ENCODE data around the gene AMY2A.

DNA sequence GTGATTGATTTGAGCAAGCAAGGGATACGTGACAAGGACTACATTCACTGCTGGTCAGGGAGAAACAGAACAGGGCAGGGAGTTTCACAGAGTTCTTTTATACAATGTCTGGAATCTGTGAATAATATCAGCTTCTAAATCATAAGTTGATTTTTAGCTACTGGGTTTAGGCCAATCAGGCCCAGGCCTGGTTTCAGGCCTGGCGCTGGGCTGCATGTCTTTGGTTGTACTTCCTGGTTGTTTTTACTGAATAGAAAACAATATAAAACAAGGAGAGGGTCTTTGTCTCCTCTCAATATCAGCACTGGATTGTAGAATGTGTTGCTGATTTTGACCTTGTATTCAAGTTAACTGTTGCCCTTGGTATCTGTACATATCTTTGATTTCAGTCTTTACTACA is 865 bp upstream of the AMY2A start:
- TF ChIP-seq, protein P1, sequence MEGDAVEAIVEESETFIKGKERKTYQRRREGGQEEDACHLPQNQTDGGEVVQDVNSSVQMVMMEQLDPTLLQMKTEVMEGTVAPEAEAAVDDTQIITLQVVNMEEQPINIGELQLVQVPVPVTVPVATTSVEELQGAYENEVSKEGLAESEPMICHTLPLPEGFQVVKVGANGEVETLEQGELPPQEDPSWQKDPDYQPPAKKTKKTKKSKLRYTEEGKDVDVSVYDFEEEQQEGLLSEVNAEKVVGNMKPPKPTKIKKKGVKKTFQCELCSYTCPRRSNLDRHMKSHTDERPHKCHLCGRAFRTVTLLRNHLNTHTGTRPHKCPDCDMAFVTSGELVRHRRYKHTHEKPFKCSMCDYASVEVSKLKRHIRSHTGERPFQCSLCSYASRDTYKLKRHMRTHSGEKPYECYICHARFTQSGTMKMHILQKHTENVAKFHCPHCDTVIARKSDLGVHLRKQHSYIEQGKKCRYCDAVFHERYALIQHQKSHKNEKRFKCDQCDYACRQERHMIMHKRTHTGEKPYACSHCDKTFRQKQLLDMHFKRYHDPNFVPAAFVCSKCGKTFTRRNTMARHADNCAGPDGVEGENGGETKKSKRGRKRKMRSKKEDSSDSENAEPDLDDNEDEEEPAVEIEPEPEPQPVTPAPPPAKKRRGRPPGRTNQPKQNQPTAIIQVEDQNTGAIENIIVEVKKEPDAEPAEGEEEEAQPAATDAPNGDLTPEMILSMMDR (IDR thresholded peaks at IDR 0.05; ENCODE audit: extremely low read depth in 1 of 2, insufficient read depth in 1 of 2, low read depth in 1 of 2, low read length in 2 of 2), result no peak
- TF ChIP-seq EZH2 (IDR thresholded peaks at IDR 0.05; ENCODE audit: borderline replicate concordance, low read depth, low read length, severe bottlenecking) (no peak), POLR2AphosphoS5 (IDR thresholded peaks at IDR 0.05; ENCODE audit: insufficient read depth, low read depth, low read length) (no peak), POLR2A (IDR thresholded peaks at IDR 0.05; ENCODE audit: low read depth, low read length) (no peak)
- TF ChIP-seq, protein P2, sequence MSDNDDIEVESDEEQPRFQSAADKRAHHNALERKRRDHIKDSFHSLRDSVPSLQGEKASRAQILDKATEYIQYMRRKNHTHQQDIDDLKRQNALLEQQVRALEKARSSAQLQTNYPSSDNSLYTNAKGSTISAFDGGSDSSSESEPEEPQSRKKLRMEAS (IDR thresholded peaks at IDR 0.05; ENCODE audit: insufficient read depth, insufficient read length), result no peak

Data from endothelial cell of umbilical vein (primary cell).